Activated CD4-positive, CD25-positive, alpha-beta regulatory T cell treated with anti-CD3 and anti-CD28 coated beads, Interleukin-2, amount 50 U/mL, for 24 hours (primary cell): Measurements from ENCODE around the gene TACR1.

ENCODE experiments used
- ATAC-seq, 2 donors: fragments of 150-1000 bp; cut with Tn5 transposase; one replicate each; pipeline ENCODE4 v1.10.0; 2021; ENCODE audit warnings: mild to moderate bottlenecking in 1 of 2, moderate library complexity in 1 of 2

Gene TACR1

DNA sequence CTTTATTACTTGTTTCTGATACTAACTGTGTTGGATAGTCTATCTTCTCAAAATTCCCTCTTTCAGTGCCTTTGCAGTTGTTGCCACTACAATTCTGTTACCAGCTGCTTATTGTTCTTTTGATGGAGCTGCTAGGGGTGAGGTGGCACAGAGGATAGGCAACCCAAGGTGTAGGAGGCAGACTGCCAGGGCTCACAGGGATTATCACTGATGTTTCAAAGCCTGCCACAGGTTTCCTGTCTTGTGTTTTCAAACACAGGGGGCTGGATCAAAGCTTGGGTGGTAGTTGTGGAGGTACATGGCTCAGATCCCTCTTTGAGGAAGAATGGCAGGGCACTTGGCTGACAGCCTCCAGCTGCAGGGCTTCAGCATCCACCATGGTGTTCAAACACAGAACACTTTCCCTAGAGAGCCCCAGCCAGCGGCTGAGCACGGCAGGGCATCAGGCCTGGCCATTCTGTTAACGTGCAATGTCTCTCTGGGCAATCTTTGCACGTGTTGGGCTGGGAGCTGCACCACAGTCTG lies 153.7 kb downstream of the TACR1 start:
- ATAC-seq: no peak

DNA sequence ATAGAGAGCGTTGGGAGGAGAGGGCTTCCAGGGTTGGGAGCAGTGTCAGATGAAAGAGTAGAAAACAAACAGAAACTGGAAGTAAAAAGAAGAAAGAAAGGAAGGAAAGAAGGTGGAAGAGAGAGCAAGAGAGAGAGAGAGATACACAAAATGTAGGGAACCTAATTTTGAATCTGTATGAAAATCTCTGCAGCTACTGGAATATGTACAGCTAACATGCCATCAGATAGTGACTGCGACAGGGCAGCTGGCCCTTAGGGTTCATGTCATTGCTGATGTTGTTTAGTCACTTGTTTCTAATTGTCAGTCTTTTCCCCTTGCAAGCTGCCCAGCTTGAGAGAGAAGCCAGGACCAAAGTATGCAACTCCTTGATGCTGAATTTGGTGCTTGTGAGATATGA lies 155.0 kb downstream of the TACR1 start:
- no peak for ATAC-seq

- no peak for ATAC-seq
Measured at GRCh38 chr2:75042823-75043222, 156.5 kb downstream of the TACR1 start.

- no peak for ATAC-seq
Measured at GRCh38 chr2:75041731-75042600, 157.4 kb downstream of the TACR1 start.

DNA sequence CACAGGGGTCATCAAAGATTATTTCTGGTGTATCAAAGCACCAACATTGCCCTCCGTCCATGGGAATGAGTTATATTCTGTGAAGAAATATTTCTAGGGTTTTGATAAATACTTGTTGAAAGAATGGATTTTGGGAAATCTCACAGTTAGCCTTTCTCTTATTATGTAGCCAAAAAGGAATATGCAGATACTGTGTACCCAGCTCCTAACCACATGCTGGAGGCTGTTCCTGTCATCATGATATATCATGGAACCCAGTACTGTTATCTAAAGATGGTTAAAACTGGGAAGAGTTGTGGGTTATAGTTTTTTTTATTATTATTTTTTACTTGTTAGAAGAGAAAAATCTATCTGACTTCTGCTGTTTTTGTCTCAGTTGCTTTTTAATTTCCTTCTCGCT lies 158.1 kb downstream of the TACR1 start:
- no peak for ATAC-seq

- ATAC-seq: no peak
Measured at GRCh38 chr2:75035444-75036353, 163.6 kb downstream of the TACR1 start.

DNA sequence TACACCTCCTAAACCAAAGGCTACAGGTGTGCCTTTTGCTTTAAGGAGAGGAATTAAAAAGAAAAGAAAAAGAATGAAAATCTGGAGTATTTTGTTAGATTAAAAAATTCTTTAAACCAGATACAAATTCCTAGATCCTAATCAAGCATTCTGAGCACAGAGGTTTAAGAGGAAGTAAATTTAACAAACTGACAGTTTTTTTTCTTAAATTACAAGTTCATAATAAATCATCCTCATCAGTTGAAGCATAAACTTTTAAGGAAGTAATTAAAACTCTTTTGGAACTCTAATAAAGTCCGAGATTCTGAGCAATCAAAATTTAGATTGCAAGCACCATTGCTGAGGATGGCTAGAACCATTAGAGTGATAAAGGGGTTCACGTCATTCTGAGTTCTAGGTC lies 165.8 kb downstream of the TACR1 start:
- no peak for ATAC-seq

DNA sequence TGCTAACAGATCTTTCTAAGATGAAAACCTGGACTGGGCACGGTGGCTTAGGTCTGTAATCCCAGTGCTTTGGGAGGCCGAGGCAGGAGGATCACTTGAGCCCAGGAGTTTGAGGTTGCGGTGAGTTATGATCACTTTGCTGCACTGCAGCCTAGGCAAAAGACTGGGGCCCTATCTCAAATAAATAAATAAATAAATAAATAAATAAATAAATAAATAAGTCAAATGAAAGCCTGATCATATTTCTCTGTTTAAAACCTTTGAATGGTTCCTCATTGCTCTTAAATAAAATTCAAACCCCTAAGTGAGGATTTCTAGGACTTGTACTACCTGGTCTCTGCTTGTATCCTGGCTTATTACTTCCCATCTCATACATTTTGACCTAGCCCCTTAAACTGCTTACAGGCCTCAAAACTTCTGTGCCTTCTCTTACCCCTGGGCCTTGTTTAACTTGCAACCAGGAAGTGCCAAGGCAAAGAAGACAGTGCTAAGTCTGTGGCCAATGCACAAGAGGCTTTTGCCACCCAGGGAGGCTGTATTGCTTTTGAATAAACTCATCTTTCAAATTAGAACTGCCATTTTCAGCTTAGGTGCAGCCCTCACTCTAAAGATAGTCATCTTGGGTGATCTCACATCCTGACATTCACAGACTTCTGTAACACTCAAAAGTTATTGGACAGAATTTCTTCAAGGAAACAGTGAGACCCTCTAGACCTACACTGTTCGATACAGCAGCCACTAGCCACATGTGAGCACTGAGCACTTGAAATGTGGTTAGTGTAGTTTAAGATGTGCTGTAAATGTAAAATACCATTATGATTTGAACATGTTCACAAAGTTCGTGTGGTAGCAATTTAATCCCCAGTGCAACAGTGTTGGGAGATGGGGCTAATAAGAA lies 167.2 kb downstream of the TACR1 start:
- ATAC-seq: no peak

GRCh38 chr2:75031171-75031570 lies 168.1 kb downstream of the TACR1 start:
- ATAC-seq: no peak

DNA sequence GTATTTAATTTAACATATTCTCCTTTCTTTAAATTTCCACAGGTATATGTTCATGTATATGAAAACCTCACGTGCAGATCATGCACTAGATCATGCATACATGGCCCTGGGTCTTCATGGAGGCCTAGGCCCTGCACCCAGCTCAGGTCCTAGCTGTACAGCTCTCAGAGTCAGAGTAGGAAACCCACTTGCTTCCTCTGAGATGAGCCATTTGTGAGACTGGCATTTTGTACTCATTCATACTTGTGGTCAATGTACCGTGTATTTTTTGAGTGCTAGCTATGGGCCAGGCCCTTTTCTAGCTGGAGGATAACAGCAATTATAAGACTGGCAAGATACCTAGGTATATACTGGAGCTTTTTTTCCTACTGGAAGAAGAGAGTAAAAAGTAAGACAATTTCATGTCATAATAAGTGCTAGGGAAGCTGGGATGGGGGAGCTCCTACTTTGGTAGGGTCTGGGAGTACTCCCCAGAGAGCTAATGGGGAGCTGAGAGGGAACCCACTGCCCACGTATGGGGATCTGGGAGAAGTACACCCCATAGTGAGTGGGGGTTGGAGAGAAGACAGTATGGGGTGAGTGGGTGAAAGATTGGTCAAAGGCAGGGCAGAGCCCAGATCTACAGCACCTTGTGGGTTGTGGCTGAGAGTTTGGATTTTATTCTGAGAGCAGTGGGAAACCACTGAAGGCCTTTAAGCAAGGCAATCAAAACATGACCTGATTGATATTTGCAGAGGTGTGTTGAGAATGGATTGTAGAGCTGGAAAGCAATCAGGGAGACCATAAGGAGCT lies 168.9 kb downstream of the TACR1 start:
- no peak for ATAC-seq

GRCh38 chr2:75027886-75028285 lies 171.4 kb downstream of the TACR1 start:
- no peak for ATAC-seq

GRCh38 chr2:75025633-75026380 lies 173.5 kb downstream of the TACR1 start:
- ATAC-seq: no peak

GRCh38 chr2:75025216-75025615 lies 174.1 kb downstream of the TACR1 start:
- no peak for ATAC-seq

DNA sequence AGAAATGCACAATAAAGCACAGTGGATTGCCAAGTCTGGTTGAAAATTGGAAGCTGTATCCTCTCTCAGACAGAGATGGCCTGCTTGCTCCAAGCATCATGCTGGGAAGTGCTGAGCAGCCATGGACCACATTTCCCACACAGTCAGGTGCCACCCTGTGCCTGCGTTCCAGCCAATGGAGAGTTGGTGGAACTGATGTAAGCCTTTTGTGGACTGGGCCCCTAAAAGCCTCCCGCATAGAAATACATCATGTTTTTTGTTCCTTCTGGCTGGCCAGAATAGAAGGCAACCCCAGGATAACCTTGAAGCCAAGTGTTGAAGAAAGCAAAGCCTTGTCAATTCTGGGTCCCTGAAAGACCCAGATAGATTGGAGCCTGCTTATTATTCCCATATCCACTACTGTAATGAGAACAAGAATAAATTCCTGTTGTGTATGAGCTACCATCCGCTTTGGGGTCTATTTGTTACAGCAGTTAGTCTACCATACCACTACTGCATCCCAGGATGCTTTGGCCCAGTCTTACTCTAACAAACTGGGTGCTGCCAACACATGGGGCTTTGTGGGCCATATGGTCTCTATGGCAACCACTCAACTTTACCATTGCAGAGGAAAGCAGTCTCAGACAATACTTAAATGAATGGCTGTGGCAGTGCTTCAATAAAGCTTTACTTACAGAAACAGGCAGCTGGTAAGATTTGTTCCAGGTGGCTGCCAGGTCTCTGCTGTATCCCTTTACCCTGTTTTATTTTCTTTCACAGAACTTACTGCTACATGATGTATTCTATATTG lies 175.5 kb downstream of the TACR1 start:
- no peak for ATAC-seq

- no peak for ATAC-seq
Measured at GRCh38 chr2:75022516-75022915, 176.8 kb downstream of the TACR1 start.

- ATAC-seq: no peak
Measured at GRCh38 chr2:75021672-75022071, 177.6 kb downstream of the TACR1 start.

DNA sequence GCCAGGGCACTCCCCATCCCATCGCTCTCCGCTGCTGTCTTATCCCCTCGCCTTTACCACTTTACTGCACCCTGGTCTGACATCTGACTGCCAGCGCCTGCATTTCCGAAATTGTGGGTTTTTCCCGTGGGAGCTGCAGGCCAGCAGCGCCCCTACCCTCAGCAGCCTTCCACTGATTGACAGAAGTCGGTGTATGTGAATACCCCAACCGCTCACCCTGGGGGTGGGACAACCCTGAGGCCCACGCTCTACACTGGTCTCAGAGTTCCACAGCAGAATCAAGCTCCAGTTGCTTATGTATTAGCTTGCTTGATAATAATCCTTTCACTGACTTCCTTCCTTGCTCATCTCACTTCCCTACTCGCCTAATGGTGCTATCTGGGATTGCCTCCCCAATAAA lies 178.8 kb downstream of the TACR1 start:
- no peak for ATAC-seq

- no peak for ATAC-seq
Measured at GRCh38 chr2:75019790-75020189, 179.5 kb downstream of the TACR1 start.

DNA sequence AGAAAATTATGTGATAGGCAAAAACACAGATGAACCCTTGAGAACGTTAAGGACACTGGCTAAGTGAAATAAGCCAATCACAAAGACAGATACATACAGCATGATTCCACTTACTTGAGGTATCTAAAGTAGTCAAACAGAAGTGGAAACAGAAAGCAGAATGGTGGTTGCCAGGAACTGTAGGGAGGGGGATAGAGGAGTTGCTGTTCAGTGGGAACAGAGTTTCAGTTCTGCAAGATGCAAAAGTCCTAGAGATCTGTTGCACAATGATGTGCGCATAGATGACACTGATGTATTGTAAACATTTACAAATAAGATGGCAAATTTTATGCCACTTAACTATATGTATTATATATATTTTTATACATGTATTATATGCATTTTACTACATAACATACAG lies 181.2 kb downstream of the TACR1 start:
- ATAC-seq: no peak

GRCh38 chr2:75012080-75012479 lies 187.2 kb downstream of the TACR1 start:
- ATAC-seq: no peak
